Liver (tissue), 3 donors: Measurements from ENCODE around the gene LMOD2.

Experiments
- EGR1 ChIP-seq, 2 donors: IDR thresholded peaks; 2 replicates each; pipeline ENCODE4 v1.6.1; 2016 to 2018; ENCODE audit warnings: antibody characterized with exemption in 2 of 2, low read depth in 2 of 2
- TF ChIP-seq, protein P1 (sequence below): fragments of 150-350 bp; IDR thresholded peaks from 2 replicates; pipeline ENCODE4 v1.5.1; 2017; ENCODE audit warnings: improper control_type of control experiment, low read depth, low read length; ENCODE audit not compliant: missing input control
- donor health status: healthy.
- donor health status: healthy.

DNA sequence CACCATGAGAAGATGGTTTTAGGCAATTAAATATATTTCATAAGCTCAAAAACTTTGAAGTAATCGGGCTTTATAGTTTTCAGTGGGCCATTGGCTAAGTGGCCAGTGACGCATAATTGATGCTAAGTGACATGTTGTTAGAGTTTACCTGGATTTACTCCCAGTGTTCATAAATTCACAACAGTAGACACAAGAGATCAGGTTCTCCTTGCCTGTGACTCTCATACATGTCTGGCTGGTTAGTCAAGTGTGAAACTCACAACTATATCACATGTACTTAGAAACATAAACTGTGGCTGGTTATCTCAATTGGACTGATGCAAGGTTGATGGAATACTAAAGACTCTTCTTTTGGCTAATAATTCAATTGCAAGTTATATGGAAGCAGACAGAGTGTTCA, 27.8 kb upstream of the LMOD2 start:
- TF ChIP-seq, protein P1, sequence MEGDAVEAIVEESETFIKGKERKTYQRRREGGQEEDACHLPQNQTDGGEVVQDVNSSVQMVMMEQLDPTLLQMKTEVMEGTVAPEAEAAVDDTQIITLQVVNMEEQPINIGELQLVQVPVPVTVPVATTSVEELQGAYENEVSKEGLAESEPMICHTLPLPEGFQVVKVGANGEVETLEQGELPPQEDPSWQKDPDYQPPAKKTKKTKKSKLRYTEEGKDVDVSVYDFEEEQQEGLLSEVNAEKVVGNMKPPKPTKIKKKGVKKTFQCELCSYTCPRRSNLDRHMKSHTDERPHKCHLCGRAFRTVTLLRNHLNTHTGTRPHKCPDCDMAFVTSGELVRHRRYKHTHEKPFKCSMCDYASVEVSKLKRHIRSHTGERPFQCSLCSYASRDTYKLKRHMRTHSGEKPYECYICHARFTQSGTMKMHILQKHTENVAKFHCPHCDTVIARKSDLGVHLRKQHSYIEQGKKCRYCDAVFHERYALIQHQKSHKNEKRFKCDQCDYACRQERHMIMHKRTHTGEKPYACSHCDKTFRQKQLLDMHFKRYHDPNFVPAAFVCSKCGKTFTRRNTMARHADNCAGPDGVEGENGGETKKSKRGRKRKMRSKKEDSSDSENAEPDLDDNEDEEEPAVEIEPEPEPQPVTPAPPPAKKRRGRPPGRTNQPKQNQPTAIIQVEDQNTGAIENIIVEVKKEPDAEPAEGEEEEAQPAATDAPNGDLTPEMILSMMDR: no peak
- TF ChIP-seq EGR1 (IDR thresholded peaks at IDR 0.05; ENCODE audit: low read depth in 2 of 2): no peak
